DOHH2 (cell line): ENCODE data around the gene ZDHHC1.

Experiments
- H3F3A ChIP-seq: fragments of 200-600 bp; sonication (generic), shearing (Covaris generic); 2 replicates; pipeline ENCODE4 v1.6.0; 2016; ENCODE audit warnings: antibody characterized with exemption, mild to moderate bottlenecking; ENCODE audit not compliant: control insufficient read depth, insufficient read depth
- H3K27ac ChIP-seq: fragments of 200-600 bp; sonication (generic); 2 replicates; pipeline ENCODE4 v1.5.1; 2014; ENCODE audit warnings: low read depth, mild to moderate bottlenecking, low read length, moderate library complexity
- H3K27me3 ChIP-seq: fragments of 200-600 bp; sonication (generic); 2 replicates; pipeline ENCODE4 v1.6.1; 2014; ENCODE audit warnings: mild to moderate bottlenecking, low read length, mixed read lengths; ENCODE audit not compliant: control insufficient read depth
- H3K36me3 ChIP-seq: fragments of 200-600 bp; sonication (generic); 2 replicates; pipeline ENCODE4 v1.6.1; 2014; ENCODE audit warnings: mild to moderate bottlenecking, low read length, moderate library complexity, mixed read lengths; ENCODE audit not compliant: control insufficient read depth
- H3K4me1 ChIP-seq: fragments of 200-600 bp; sonication (generic); 2 replicates; pipeline ENCODE4 v1.6.1; 2014; ENCODE audit warnings: mild to moderate bottlenecking, low read length, mixed read lengths; ENCODE audit not compliant: control insufficient read depth
- H3K4me2 ChIP-seq: fragments of 200-600 bp; sonication (generic); 2 replicates; pipeline ENCODE4 v1.6.0; 2014; ENCODE audit warnings: mild to moderate bottlenecking, low read length, moderate library complexity
- H3K4me3 ChIP-seq: fragments of 200-600 bp; sonication (generic); 2 replicates; pipeline ENCODE4 v1.5.1; 2014; ENCODE audit warnings: mild to moderate bottlenecking, low read length, mixed read lengths
- H3K79me2 ChIP-seq: fragments of 200-600 bp; sonication (generic); 2 replicates; pipeline ENCODE4 v1.6.1; 2014; ENCODE audit warnings: mild to moderate bottlenecking, low read length, mixed read lengths; ENCODE audit not compliant: control insufficient read depth
- H3K9me2 ChIP-seq: fragments of 200-600 bp; sonication (generic); replicated peaks from 2 replicates; pipeline ENCODE4 v1.6.1; 2014; ENCODE audit warnings: mild to moderate bottlenecking, low read length, mixed read lengths; ENCODE audit not compliant: control insufficient read depth
- H3K9me3 ChIP-seq: fragments of 200-600 bp; sonication (generic); 2 replicates; pipeline ENCODE4 v1.6.1; 2014; ENCODE audit warnings: antibody characterized with exemption, low read length, mixed read lengths; ENCODE audit not compliant: control insufficient read depth, insufficient read depth
- H4K20me1 ChIP-seq: fragments of 200-600 bp; sonication (generic); 2 replicates; pipeline ENCODE4 v1.6.0; 2014; ENCODE audit warnings: low read depth, mild to moderate bottlenecking, antibody characterized with exemption, low read length, moderate library complexity; ENCODE audit not compliant: control insufficient read depth, insufficient read depth
- EZH2phosphoT487 ChIP-seq: fragments of 200-600 bp; sonication (generic); IDR thresholded peaks from 2 replicates; pipeline ENCODE4 v1.6.1; 2017; ENCODE audit warnings: borderline replicate concordance, mild to moderate bottlenecking, antibody characterized with exemption, low read length, moderate library complexity, mixed read lengths
- TF ChIP-seq, protein P1 (sequence below): fragments of 200-600 bp; sonication (generic); IDR thresholded peaks from one replicate; pipeline ENCODE4 v1.5.1; 2014; ENCODE audit warnings: antibody characterized with exemption, mild to moderate bottlenecking, low read depth, low read length; ENCODE audit not compliant: poor library complexity, severe bottlenecking

ZDHHC1 gene

DNA sequence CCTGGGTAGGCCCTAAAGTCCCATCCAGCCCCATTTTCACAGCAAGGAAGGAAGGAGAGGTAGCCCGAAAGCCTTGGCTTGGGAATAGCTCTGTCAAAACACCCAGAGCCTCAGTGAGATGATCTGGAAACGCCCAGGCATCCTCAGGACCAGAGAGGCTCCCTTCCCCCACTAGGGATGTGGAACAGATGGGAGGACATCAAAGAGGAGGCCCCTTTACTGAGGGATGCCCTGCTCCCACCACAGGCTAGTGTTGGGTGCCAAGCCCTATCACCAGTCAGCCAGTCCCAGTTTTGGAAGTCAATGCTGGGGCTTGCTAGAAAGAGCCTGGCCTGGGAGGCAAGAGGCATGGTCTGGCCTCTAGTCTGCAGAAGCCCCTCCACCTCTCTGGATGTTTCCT is 27.7 kb downstream of the ZDHHC1 start:
- Histone ChIP-seq H3K4me2 (no peak overlapping the region), H3K27me3 (peaks cover 13% of the 10 kb centered on the region)
- TF ChIP-seq, protein P1, sequence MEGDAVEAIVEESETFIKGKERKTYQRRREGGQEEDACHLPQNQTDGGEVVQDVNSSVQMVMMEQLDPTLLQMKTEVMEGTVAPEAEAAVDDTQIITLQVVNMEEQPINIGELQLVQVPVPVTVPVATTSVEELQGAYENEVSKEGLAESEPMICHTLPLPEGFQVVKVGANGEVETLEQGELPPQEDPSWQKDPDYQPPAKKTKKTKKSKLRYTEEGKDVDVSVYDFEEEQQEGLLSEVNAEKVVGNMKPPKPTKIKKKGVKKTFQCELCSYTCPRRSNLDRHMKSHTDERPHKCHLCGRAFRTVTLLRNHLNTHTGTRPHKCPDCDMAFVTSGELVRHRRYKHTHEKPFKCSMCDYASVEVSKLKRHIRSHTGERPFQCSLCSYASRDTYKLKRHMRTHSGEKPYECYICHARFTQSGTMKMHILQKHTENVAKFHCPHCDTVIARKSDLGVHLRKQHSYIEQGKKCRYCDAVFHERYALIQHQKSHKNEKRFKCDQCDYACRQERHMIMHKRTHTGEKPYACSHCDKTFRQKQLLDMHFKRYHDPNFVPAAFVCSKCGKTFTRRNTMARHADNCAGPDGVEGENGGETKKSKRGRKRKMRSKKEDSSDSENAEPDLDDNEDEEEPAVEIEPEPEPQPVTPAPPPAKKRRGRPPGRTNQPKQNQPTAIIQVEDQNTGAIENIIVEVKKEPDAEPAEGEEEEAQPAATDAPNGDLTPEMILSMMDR = no peak
- no peak for TF ChIP-seq EZH2phosphoT487

DNA sequence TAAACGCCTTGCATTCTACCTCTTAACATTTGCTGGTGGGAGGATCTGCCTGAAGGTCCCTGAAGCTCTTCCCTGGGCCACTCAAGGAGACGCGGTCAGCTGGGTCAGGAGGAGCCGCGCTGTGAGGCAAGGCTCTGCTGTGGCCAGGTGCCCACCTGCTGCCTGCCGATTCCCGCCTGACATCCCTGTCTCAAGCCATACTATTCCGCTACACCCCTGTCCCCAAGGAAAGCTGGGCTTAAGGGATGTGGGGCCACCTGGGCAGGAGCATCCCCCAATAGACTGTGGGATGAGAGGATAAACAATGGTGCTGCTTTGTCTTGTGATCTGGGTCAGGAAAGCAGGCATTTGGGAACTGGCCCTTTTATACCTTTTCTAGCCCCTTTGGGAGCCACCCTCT is 28.1 kb downstream of the ZDHHC1 start:
- no peak overlapping the region for H3K27ac ChIP-seq

More for the DNA sequence above, 27.7 kb downstream of the ZDHHC1 start:
- Histone ChIP-seq H3K79me2 (no peaks in the 10 kb centered on the region), H3K4me3 (no peak overlapping the region), H3K9me2 (no peaks in the 10 kb centered on the region), H3K36me3 (no peaks in the 10 kb centered on the region), H4K20me1 (no peaks in the 10 kb centered on the region), H3F3A (no peaks in the 10 kb centered on the region), H3K27ac (no peak overlapping the region), H3K4me1 (no peaks in the 10 kb centered on the region), H3K9me3 (no peaks in the 10 kb centered on the region)

DNA sequence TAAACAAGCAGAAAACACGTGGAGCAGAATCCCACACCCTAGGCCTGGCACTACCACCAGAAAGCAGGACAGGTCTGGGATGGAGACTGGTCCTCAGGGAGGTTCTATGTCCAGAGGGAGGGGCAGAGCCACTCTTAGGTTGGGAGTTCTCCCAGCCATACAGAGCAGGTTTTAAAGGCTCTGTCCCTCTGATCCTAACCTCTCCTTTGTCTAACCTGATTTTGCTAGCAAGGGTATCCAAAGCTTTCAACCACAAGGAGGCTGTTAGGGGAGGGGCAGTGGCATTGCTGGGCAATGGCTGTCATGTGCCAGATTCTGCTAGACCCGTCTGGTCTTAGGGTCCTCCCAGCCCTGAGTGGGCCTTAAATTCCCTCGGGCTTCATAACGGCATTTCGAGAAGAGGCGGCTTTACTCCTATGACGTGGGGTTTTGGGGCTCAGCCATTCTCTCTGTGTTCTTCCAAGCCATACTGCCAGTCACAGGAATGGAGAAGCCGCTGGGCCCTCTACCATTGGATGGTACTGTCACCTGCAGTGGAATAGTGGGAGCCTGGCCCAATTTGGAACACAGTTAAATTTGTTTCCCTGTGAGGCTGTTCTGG is 28.7 kb downstream of the ZDHHC1 start:
- TF ChIP-seq EZH2phosphoT487 = no peak
- TF ChIP-seq, protein P1 = no peak
- no peaks in the 10 kb centered on the region for H3K4me1 ChIP-seq
- H3F3A ChIP-seq = no peaks in the 10 kb centered on the region
- H3K9me3 ChIP-seq = no peaks in the 10 kb centered on the region
- no peaks in the 10 kb centered on the region for H3K79me2 ChIP-seq
- H3K27me3 ChIP-seq = peaks cover 13% of the 10 kb centered on the region
- no peak overlapping the region for H3K4me2 ChIP-seq
- H3K4me3 ChIP-seq = no peak overlapping the region
- no peak overlapping the region for H3K27ac ChIP-seq
- H3K9me2 ChIP-seq = no peaks in the 10 kb centered on the region
- no peaks in the 10 kb centered on the region for H3K36me3 ChIP-seq
- no peaks in the 10 kb centered on the region for H4K20me1 ChIP-seq

More for the DNA sequence above, 28.1 kb downstream of the ZDHHC1 start:
- TF ChIP-seq, protein P1 = no peak
- no peak for TF ChIP-seq EZH2phosphoT487
- no peak overlapping the region for H3K4me2 ChIP-seq
- H3K36me3 ChIP-seq = no peaks in the 10 kb centered on the region
- no peak overlapping the region for H3K4me3 ChIP-seq
- H3K9me3 ChIP-seq = no peaks in the 10 kb centered on the region
- peaks cover 13% of the 10 kb centered on the region for H3K27me3 ChIP-seq
- no peaks in the 10 kb centered on the region for H4K20me1 ChIP-seq
- H3K4me1 ChIP-seq = no peaks in the 10 kb centered on the region
- no peaks in the 10 kb centered on the region for H3K9me2 ChIP-seq
- no peaks in the 10 kb centered on the region for H3K79me2 ChIP-seq
- no peaks in the 10 kb centered on the region for H3F3A ChIP-seq
